ENCODE measurements around the gene MRPL38. TPM values are rescaled to one million over a fixed set of nuclear protein-coding genes. Genes with fewer than 3 reads are reported as not detected.

The MRPL38 gene
- total RNA-seq, 2 donors from 2014 or later, result 73.7 to 83.4 TPM

Other genes with a start within 250 kb of the MRPL38 start
- 10 to 100 TPM; 11.3 to 15.5 TPM for gene RECQL5, start 237.7 kb downstream of the MRPL38 start, total RNA-seq
- gene SAP30BP, start 237.5 kb downstream of the MRPL38 start, total RNA-seq, result 10 to 100 TPM; 47.2 to 59.6 TPM
- 10 to 100 TPM; 18.9 to 26.9 TPM for gene ITGB4, start 183.4 kb downstream of the MRPL38 start, total RNA-seq
- gene GALK1, start 139.7 kb downstream of the MRPL38 start, total RNA-seq, result 10 to 100 TPM; 22.0 to 22.9 TPM
- gene UNK, start 120.1 kb downstream of the MRPL38 start, total RNA-seq, result 10 to 100 TPM; 15.8 to 17.8 TPM
- gene UNC13D, start 60.5 kb downstream of the MRPL38 start, total RNA-seq, result 10 to 100 TPM; 22.1 to 34.0 TPM
- gene WBP2, start 49.5 kb downstream of the MRPL38 start, total RNA-seq, result 100 to 1,000 TPM; 106 to 122 TPM
- gene TRIM47, start 26.3 kb downstream of the MRPL38 start, total RNA-seq, result 10 to 100 TPM; 22.9 to 25.3 TPM
- 1 to 10 TPM; 8.4 to 9.9 TPM for gene TRIM65, start 7.9 kb downstream of the MRPL38 start, total RNA-seq
- 1 to 10 TPM; 3.0 to 4.7 TPM for gene FBF1, start 36.2 kb upstream of the MRPL38 start, total RNA-seq
- 10 to 100 TPM; 57.8 to 62.0 TPM for gene ACOX1, start 74.3 kb upstream of the MRPL38 start, total RNA-seq
- gene TEN1, start 74.4 kb upstream of the MRPL38 start, total RNA-seq, result 10 to 100 TPM; 10.2 to 12.2 TPM
- gene CDK3, start 96.0 kb upstream of the MRPL38 start, total RNA-seq, result 1 to 10 TPM; 3.5 to 3.9 TPM
- gene EVPL, start 122.4 kb upstream of the MRPL38 start, total RNA-seq, result under 1 TPM; 0.29 to 0.39 TPM
- 10 to 100 TPM; 51.1 to 60.1 TPM for gene SRP68, start 167.6 kb upstream of the MRPL38 start, total RNA-seq
- not detected for gene GALR2, start 169.9 kb upstream of the MRPL38 start, total RNA-seq
- gene ZACN, start 174.3 kb upstream of the MRPL38 start, total RNA-seq, result not detected
- 10 to 100 TPM; 74.1 to 79.5 TPM for gene EXOC7, start 198.9 kb upstream of the MRPL38 start, total RNA-seq
- gene FOXJ1, start 236.4 kb upstream of the MRPL38 start, total RNA-seq, result not detected